SJCRH30 (cell line): ENCODE results near the gene MTHFSD. TPM values are rescaled to one million over a fixed set of nuclear protein-coding genes. Genes with fewer than 3 reads are reported as not detected.

Experiments
- DNase-seq, 2 experiments: peaks; one replicate each; pipeline ENCODE4 v3.0.0-alpha.2; 2015 to 2020
- H3K27ac ChIP-seq: fragments of 250-450 bp; sonication (Bioruptor Pico); 2 replicates; pipeline ENCODE4 v1.5.1; 2020; ENCODE audit warnings: mild to moderate bottlenecking, moderate library complexity
- H3K27me3 ChIP-seq: fragments of 250-450 bp; sonication (Bioruptor Pico); 2 replicates; pipeline ENCODE4 v1.5.1; 2020; ENCODE audit warnings: mild to moderate bottlenecking, moderate library complexity
- H3K36me3 ChIP-seq: fragments of 250-450 bp; sonication (Bioruptor Pico); 2 replicates; pipeline ENCODE4 v1.5.1; 2020; ENCODE audit warnings: mild to moderate bottlenecking, moderate library complexity
- H3K4me1 ChIP-seq: fragments of 250-450 bp; sonication (Bioruptor Pico); 2 replicates; pipeline ENCODE4 v1.5.1; 2020; ENCODE audit warnings: mild to moderate bottlenecking, moderate library complexity
- H3K4me3 ChIP-seq: fragments of 250-450 bp; sonication (Bioruptor Pico); 2 replicates; pipeline ENCODE4 v1.5.1; 2020; ENCODE audit warnings: mild to moderate bottlenecking, moderate library complexity
- H3K9me3 ChIP-seq: fragments of 250-450 bp; sonication (Bioruptor Pico); replicated peaks from 2 replicates; pipeline ENCODE4 v1.5.1; 2020; ENCODE audit warnings: mild to moderate bottlenecking, moderate library complexity
- total RNA-seq: library from RNA; depleted of rRNA; stranded (reverse); fragments of >200 nt; shearing (Covaris generic); gene quantifications from 2 replicates; pipeline ENCODE4 v1.2.3, GENCODE V29; 2014

Gene MTHFSD
- total RNA-seq, 1 experiment from 2014 or later: 7.2 TPM

- Histone ChIP-seq H3K4me1 (peaks cover 4% of the 10 kb centered on the region; the same call in 1 of the 2 replicates), H3K27me3 (no peaks in the 10 kb centered on the region), H3K36me3 (peaks cover 14% of the 10 kb centered on the region), H3K9me3 (no peaks in the 10 kb centered on the region), H3K4me3 (peak overlapping the region; percentile 74), H3K27ac (peak overlapping the region; percentile 50)
- DNase-seq: peak in 1 of 2 experiments; percentile 27
These were observed 13.9 kb upstream of the MTHFSD start for GRCh38 chr16:86568677-86569623.

- peak; percentile 51 to 53 for DNase-seq
- H3K36me3 ChIP-seq: peaks cover 14% of the 10 kb centered on the region
- peak overlapping the region; percentile 74 for H3K4me3 ChIP-seq
- no peaks in the 10 kb centered on the region for H3K27me3 ChIP-seq
- peaks cover 7% of the 10 kb centered on the region; the same call in 1 of the 2 replicates for H3K4me1 ChIP-seq
- H3K9me3 ChIP-seq: no peaks in the 10 kb centered on the region
- H3K27ac ChIP-seq: peak overlapping the region; percentile 54
These were observed 12.9 kb upstream of the MTHFSD start for GRCh38 chr16:86567701-86568581.

GRCh38 chr16:86566966-86567700, 12.1 kb upstream of the MTHFSD start:
- DNase-seq: peak; percentile 57 to 60
- Histone ChIP-seq H3K9me3 (no peaks in the 10 kb centered on the region), H3K27me3 (no peaks in the 10 kb centered on the region), H3K4me3 (peak overlapping the region; percentile 74), H3K27ac (peak overlapping the region; percentile 57), H3K36me3 (peaks cover 14% of the 10 kb centered on the region), H3K4me1 (peaks cover 7% of the 10 kb centered on the region; the same call in 1 of the 2 replicates)

- Histone ChIP-seq H3K9me3 (no peaks in the 10 kb centered on the region), H3K27ac (peak within 1 kb of the TSS; percentile 57), H3K4me3 (peak within 1 kb of the TSS; percentile 74), H3K4me1 (peaks cover 7% of the 10 kb centered on the region; the same call in 1 of the 2 replicates), H3K36me3 (peaks cover 14% of the 10 kb centered on the region), H3K27me3 (no peaks in the 10 kb centered on the region)
- peak; percentile 88 to 90 for DNase-seq
These were observed 11.5 kb upstream of the MTHFSD start, which contains the start of gene FOXC2 for GRCh38 chr16:86566601-86566965. Gene FOXC2 (plus strand): TSS chr16:86566829. CDS start chr16:86567336, 507 bp downstream.

GRCh38 chr16:86565644-86566511, 10.8 kb upstream of the MTHFSD start:
- Histone ChIP-seq H3K4me3 (peak overlapping the region; percentile 74), H3K27ac (no peak overlapping the region), H3K36me3 (peaks cover 10% of the 10 kb centered on the region), H3K4me1 (peaks cover 7% of the 10 kb centered on the region; the same call in 1 of the 2 replicates), H3K9me3 (no peaks in the 10 kb centered on the region), H3K27me3 (no peaks in the 10 kb centered on the region)
- no peak for DNase-seq

- Histone ChIP-seq H3K4me3 (no peak overlapping the region), H3K9me3 (no peaks in the 10 kb centered on the region), H3K27me3 (no peaks in the 10 kb centered on the region), H3K4me1 (peaks cover 7% of the 10 kb centered on the region; the same call in 1 of the 2 replicates), H3K36me3 (peaks cover 6% of the 10 kb centered on the region), H3K27ac (no peak overlapping the region)
- no peak for DNase-seq
These were observed 10.2 kb upstream of the MTHFSD start for GRCh38 chr16:86565181-86565631.

- Histone ChIP-seq H3K27me3 (no peaks in the 10 kb centered on the region), H3K9me3 (no peaks in the 10 kb centered on the region), H3K4me1 (peaks cover 7% of the 10 kb centered on the region; the same call in 1 of the 2 replicates), H3K36me3 (no peaks in the 10 kb centered on the region), H3K4me3 (peak overlapping the region; percentile 47), H3K27ac (peak overlapping the region; percentile 53)
- DNase-seq: peak; percentile 82 to 91
These were observed 8.7 kb upstream of the MTHFSD start for GRCh38 chr16:86563469-86564345.

GRCh38 chr16:86562356-86562755, 7.3 kb upstream of the MTHFSD start:
- no peak for DNase-seq
- H3K36me3 ChIP-seq: no peaks in the 10 kb centered on the region
- peaks cover 7% of the 10 kb centered on the region; the same call in 1 of the 2 replicates for H3K4me1 ChIP-seq
- no peaks in the 10 kb centered on the region for H3K9me3 ChIP-seq
- no peaks in the 10 kb centered on the region for H3K27me3 ChIP-seq
- H3K4me3 ChIP-seq: no peak overlapping the region
- no peak overlapping the region for H3K27ac ChIP-seq

GRCh38 chr16:86559802-86560305, 4.8 kb upstream of the MTHFSD start:
- H3K4me3 ChIP-seq: no peak overlapping the region
- H3K36me3 ChIP-seq: no peaks in the 10 kb centered on the region
- H3K27me3 ChIP-seq: no peaks in the 10 kb centered on the region
- no peaks in the 10 kb centered on the region for H3K9me3 ChIP-seq
- DNase-seq: no peak
- H3K4me1 ChIP-seq: peaks cover 4% of the 10 kb centered on the region; the same call in 1 of the 2 replicates
- no peak overlapping the region for H3K27ac ChIP-seq

GRCh38 chr16:86558355-86559193, 3.5 kb upstream of the MTHFSD start:
- Histone ChIP-seq H3K36me3 (no peaks in the 10 kb centered on the region), H3K27me3 (no peaks in the 10 kb centered on the region), H3K4me3 (no peak overlapping the region), H3K4me1 (peaks cover 4% of the 10 kb centered on the region; the same call in 1 of the 2 replicates), H3K27ac (no peak overlapping the region), H3K9me3 (no peaks in the 10 kb centered on the region)
- no peak for DNase-seq

- Histone ChIP-seq H3K9me3 (no peaks in the 10 kb centered on the region), H3K36me3 (no peaks in the 10 kb centered on the region), H3K4me3 (no peak overlapping the region), H3K27me3 (no peaks in the 10 kb centered on the region), H3K27ac (no peak overlapping the region), H3K4me1 (no peaks in the 10 kb centered on the region; the same call in 1 of the 2 replicates)
- DNase-seq: no peak
These were observed 2.6 kb upstream of the MTHFSD start for GRCh38 chr16:86557587-86557986.
